NCI-H1092 (cell line): ENCODE measurements around the gene GATC.
"Not testable (repeated sequence)": the region's sequence is repeated elsewhere in the genome, so short reads cannot be mapped to it uniquely, and the experiment has no call there.

Experiments used
- DNase-seq: peaks from one replicate; lab custom pipeline; 2025; lab: John Stamatoyannopoulos, UW

The GATC gene

GRCh38 chr12:120470150-120470784 is 24.0 kb downstream of the GATC start:
- DNase-seq, result no peak

- no peak for DNase-seq
Observed at GRCh38 chr12:120472521-120472920, 26.3 kb downstream of the GATC start.

- DNase-seq, result no peak
Observed at GRCh38 chr12:120473807-120474615, 27.8 kb downstream of the GATC start.

GRCh38 chr12:120474616-120474960 is 28.3 kb downstream of the GATC start:
- no peak for DNase-seq

- DNase-seq, result no peak
Observed at GRCh38 chr12:120475643-120476042, 29.4 kb downstream of the GATC start.

- DNase-seq, result no peak
Observed at GRCh38 chr12:120479458-120479857, 33.2 kb downstream of the GATC start.

- DNase-seq, result no peak
Observed at GRCh38 chr12:120480211-120480610, 34.0 kb downstream of the GATC start.

GRCh38 chr12:120481022-120481767 is 35.0 kb downstream of the GATC start:
- no peak for DNase-seq

GRCh38 chr12:120483621-120484020 is 37.4 kb downstream of the GATC start:
- DNase-seq, result no peak

- DNase-seq, result no peak
Observed at GRCh38 chr12:120485961-120486881, 40.0 kb downstream of the GATC start.

- DNase-seq, result not testable (repeated sequence)
Observed at GRCh38 chr12:120487552-120487951, 41.3 kb downstream of the GATC start.

GRCh38 chr12:120488057-120488640 is 41.9 kb downstream of the GATC start:
- DNase-seq, result no peak

GRCh38 chr12:120489018-120489417 is 42.8 kb downstream of the GATC start:
- no peak for DNase-seq

- DNase-seq, result no peak
Observed at GRCh38 chr12:120490325-120490724, 44.1 kb downstream of the GATC start.

GRCh38 chr12:120490833-120491512 is 44.7 kb downstream of the GATC start:
- DNase-seq, result no peak

- DNase-seq, result no peak
Observed at GRCh38 chr12:120495186-120495730, 49.0 kb downstream of the GATC start.

GRCh38 chr12:120495731-120496412 is 49.6 kb downstream of the GATC start, which contains the start of gene DYNLL1:
Gene DYNLL1, plus strand, starts transcription at chr12:120496113. Its CDS starts 309 bp downstream, at chr12:120496422.
- DNase-seq, result peak; percentile 91

GRCh38 chr12:120496413-120497340 is 50.4 kb downstream of the GATC start:
- DNase-seq, result no peak
